ENCODE results near the gene ARHGAP26.

DNA sequence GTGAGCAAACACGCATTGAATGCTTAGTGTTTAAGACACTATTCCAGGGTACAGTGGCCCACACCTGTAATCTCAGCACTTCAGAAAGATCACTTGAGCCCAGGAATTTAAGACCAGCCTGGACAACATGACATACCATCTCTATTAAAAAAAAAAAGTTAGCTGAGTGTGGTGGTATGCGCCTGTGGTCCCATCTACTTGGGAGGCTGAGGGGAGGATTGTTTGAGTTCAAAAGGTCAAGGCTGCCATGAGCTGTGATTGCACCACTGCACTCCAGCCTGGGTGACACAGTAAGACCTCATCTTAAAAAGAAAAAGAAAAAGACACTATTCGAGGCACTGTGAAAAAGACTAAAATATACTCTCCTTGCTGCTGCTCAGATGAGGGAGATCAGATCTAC is 392.6 kb downstream of the ARHGAP26 start:
- no peak for TF ChIP-seq POLR2A (IDR thresholded peaks at IDR 0.05)
- no peak for TF ChIP-seq POLR2AphosphoS5 (IDR thresholded peaks at IDR 0.05)
